ENCODE results near the gene QKI.

QKI gene

GRCh38 chr6:163600781-163601180, 186.3 kb downstream of the QKI start:
- ATAC-seq (ENCODE audit: insufficient read depth, low read depth): no peak

GRCh38 chr6:163602851-163603250, 188.3 kb downstream of the QKI start:
- TF ChIP-seq EZH2 (IDR thresholded peaks at IDR 0.05; ENCODE audit: borderline replicate concordance, low read depth, low read length, severe bottlenecking) (no peak), CTCF (IDR thresholded peaks at IDR 0.05; ENCODE audit: borderline replicate concordance, extremely low read depth, low read length, poor library complexity, severe bottlenecking) (no peak)
- Histone ChIP-seq H3K27ac (ENCODE audit: low read length) (no peak overlapping the region), H3K9ac (ENCODE audit: low read depth, low read length) (no peak overlapping the region)

More at GRCh38 chr6:163600781-163601180, 186.3 kb downstream of the QKI start:
- Histone ChIP-seq H3K4me3 (ENCODE audit: low read depth in 1 of 2, low read length in 2 of 2) (no peak overlapping the region), H4K20me1 (ENCODE audit: insufficient read depth, low read length) (no peaks in the 10 kb centered on the region), H3K27ac (ENCODE audit: low read length) (no peak overlapping the region), H3K9me3 (ENCODE audit: insufficient read depth, low read length, severe bottlenecking) (peaks cover 2% of the 10 kb centered on the region), H3K36me3 (ENCODE audit: insufficient read depth, low read length) (no peaks in the 10 kb centered on the region), H3K79me2 (ENCODE audit: insufficient read depth, low read length) (no peaks in the 10 kb centered on the region), H3K4me1 (ENCODE audit: insufficient read depth, low read length) (no peaks in the 10 kb centered on the region), H2AFZ (ENCODE audit: low read depth, low read length) (no peak overlapping the region), H3K9ac (ENCODE audit: low read depth, low read length) (no peak overlapping the region), H3K4me2 (ENCODE audit: insufficient read depth, low read length) (no peak overlapping the region), H3K27me3 (ENCODE audit: insufficient read depth, low read length, poor library complexity) (no peaks in the 10 kb centered on the region)
- TF ChIP-seq EZH2 (IDR thresholded peaks at IDR 0.05; ENCODE audit: borderline replicate concordance, low read depth, low read length, severe bottlenecking) (no peak), CTCF (IDR thresholded peaks at IDR 0.05; ENCODE audit: borderline replicate concordance, extremely low read depth, low read length, poor library complexity, severe bottlenecking) (no peak)
- no peak for DNase-seq

GRCh38 chr6:163603395-163603794, 188.9 kb downstream of the QKI start:
- Histone ChIP-seq H3K79me2 (ENCODE audit: insufficient read depth, low read length) (no peaks in the 10 kb centered on the region), H3K9me3 (ENCODE audit: insufficient read depth, low read length, severe bottlenecking) (peaks cover 4% of the 10 kb centered on the region), H3K9ac (ENCODE audit: low read depth, low read length) (no peak overlapping the region), H3K4me2 (ENCODE audit: insufficient read depth, low read length) (no peak overlapping the region), H3K36me3 (ENCODE audit: insufficient read depth, low read length) (no peaks in the 10 kb centered on the region), H3K4me1 (ENCODE audit: insufficient read depth, low read length) (no peaks in the 10 kb centered on the region), H3K27me3 (ENCODE audit: insufficient read depth, low read length, poor library complexity) (no peaks in the 10 kb centered on the region), H3K4me3 (ENCODE audit: low read depth in 1 of 2, low read length in 2 of 2) (no peak overlapping the region), H4K20me1 (ENCODE audit: insufficient read depth, low read length) (no peaks in the 10 kb centered on the region), H3K27ac (ENCODE audit: low read length) (no peak overlapping the region), H2AFZ (ENCODE audit: low read depth, low read length) (no peak overlapping the region)
- DNase-seq (no peak), ATAC-seq (ENCODE audit: insufficient read depth, low read depth) (no peak)
- no peak for TF ChIP-seq EZH2 (IDR thresholded peaks at IDR 0.05; ENCODE audit: borderline replicate concordance, low read depth, low read length, severe bottlenecking)
- TF ChIP-seq CTCF (IDR thresholded peaks at IDR 0.05; ENCODE audit: borderline replicate concordance, extremely low read depth, low read length, poor library complexity, severe bottlenecking): no peak

More at GRCh38 chr6:163602851-163603250, 188.3 kb downstream of the QKI start:
- H2AFZ ChIP-seq (ENCODE audit: low read depth, low read length): no peak overlapping the region
- no peaks in the 10 kb centered on the region for H3K27me3 ChIP-seq (ENCODE audit: insufficient read depth, low read length, poor library complexity)
- DNase-seq: no peak
- H3K4me2 ChIP-seq (ENCODE audit: insufficient read depth, low read length): no peak overlapping the region
- H3K4me1 ChIP-seq (ENCODE audit: insufficient read depth, low read length): no peaks in the 10 kb centered on the region
- no peaks in the 10 kb centered on the region for H4K20me1 ChIP-seq (ENCODE audit: insufficient read depth, low read length)
- H3K9me3 ChIP-seq (ENCODE audit: insufficient read depth, low read length, severe bottlenecking): peaks cover 4% of the 10 kb centered on the region
- H3K79me2 ChIP-seq (ENCODE audit: insufficient read depth, low read length): no peaks in the 10 kb centered on the region
- H3K36me3 ChIP-seq (ENCODE audit: insufficient read depth, low read length): no peaks in the 10 kb centered on the region
- no peak for ATAC-seq (ENCODE audit: insufficient read depth, low read depth)
- H3K4me3 ChIP-seq (ENCODE audit: low read depth in 1 of 2, low read length in 2 of 2): no peak overlapping the region

All from DND-41 (cell line).